GM23338 (cell line): ENCODE results near the gene VSX1.

Source experiments
- CREB1 ChIP-seq: fragments of 250-450 bp; sonication (Bioruptor Pico); IDR thresholded peaks from 2 replicates; pipeline ENCODE4 v1.5.0; 2020; ENCODE audit warnings: low read depth, mild to moderate bottlenecking, moderate library complexity
- EZH2 ChIP-seq: fragments of 200-600 bp; sonication (generic); IDR thresholded peaks from one replicate; pipeline ENCODE4 v1.8.0; 2017; ENCODE audit warnings: antibody characterized with exemption, mild to moderate bottlenecking, low read depth; ENCODE audit not compliant: unreplicated experiment
- JUNB ChIP-seq: IDR thresholded peaks from one replicate; pipeline ENCODE4 v1.6.1; 2016; ENCODE audit warnings: antibody characterized with exemption; ENCODE audit not compliant: unreplicated experiment
- ZNF331 ChIP-seq: fragments of 250-450 bp; sonication (Bioruptor Pico); IDR thresholded peaks from 2 replicates; pipeline ENCODE4 v1.5.0; 2020; ENCODE audit warnings: low read depth, mild to moderate bottlenecking, moderate library complexity
- TF ChIP-seq, protein P1 (sequence below): IDR thresholded peaks from one replicate; pipeline ENCODE4 v1.6.1; 2018; ENCODE audit warnings: antibody characterized with exemption; ENCODE audit not compliant: unreplicated experiment
- TF ChIP-seq, protein P2 (sequence below), 2 experiments: fragments of 200-600 bp in 1 of 2; sonication (generic) in 1 of 2; conservative IDR thresholded peaks; 2 replicates each; pipeline versions ENCODE4 v1.5.1 to v1.6.1; 2016 to 2017; ENCODE audit warnings: antibody characterized with exemption in 2 of 2, low read depth in 2 of 2, mild to moderate bottlenecking in 2 of 2, moderate library complexity in 1 of 2

DNA sequence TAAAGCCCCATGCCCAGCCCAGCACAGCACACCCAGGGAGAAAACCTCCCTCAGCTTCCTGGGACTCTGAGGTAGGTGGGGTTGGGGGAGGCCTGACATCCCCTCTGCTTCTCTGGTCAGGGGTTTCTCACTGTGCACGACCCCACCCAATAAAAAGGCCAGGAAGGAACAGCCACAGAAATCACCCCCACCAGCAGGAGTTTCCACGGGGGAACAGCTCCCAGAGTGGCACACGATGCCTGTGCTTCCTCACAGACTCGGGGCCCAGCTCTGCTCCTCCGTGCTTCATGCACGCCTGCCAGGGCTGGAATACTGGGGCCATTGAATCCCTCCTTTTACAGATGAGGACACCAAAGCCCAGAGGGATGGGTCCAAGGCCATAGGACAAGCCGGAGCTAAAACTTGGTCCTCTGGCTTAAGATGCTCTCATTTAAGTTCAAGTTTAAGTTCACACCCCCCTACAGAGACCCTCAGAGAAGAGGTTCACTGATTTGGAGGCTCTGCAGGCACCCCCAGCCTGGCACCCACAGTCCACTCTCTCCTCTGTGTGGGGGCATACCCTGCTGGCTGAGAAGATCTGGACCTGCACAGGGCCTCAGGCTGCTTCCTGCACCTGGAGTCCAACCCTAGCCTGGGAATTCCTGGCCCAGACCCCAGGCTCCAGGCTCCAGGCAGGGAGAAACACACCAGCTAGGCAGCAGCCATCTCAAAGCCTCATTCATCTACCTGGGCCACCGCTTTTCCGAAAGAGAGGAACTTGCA is 38.3 kb downstream of the VSX1 start:
- TF ChIP-seq, protein P1, sequence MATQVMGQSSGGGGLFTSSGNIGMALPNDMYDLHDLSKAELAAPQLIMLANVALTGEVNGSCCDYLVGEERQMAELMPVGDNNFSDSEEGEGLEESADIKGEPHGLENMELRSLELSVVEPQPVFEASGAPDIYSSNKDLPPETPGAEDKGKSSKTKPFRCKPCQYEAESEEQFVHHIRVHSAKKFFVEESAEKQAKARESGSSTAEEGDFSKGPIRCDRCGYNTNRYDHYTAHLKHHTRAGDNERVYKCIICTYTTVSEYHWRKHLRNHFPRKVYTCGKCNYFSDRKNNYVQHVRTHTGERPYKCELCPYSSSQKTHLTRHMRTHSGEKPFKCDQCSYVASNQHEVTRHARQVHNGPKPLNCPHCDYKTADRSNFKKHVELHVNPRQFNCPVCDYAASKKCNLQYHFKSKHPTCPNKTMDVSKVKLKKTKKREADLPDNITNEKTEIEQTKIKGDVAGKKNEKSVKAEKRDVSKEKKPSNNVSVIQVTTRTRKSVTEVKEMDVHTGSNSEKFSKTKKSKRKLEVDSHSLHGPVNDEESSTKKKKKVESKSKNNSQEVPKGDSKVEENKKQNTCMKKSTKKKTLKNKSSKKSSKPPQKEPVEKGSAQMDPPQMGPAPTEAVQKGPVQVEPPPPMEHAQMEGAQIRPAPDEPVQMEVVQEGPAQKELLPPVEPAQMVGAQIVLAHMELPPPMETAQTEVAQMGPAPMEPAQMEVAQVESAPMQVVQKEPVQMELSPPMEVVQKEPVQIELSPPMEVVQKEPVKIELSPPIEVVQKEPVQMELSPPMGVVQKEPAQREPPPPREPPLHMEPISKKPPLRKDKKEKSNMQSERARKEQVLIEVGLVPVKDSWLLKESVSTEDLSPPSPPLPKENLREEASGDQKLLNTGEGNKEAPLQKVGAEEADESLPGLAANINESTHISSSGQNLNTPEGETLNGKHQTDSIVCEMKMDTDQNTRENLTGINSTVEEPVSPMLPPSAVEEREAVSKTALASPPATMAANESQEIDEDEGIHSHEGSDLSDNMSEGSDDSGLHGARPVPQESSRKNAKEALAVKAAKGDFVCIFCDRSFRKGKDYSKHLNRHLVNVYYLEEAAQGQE = no peak
- TF ChIP-seq, protein P2, sequence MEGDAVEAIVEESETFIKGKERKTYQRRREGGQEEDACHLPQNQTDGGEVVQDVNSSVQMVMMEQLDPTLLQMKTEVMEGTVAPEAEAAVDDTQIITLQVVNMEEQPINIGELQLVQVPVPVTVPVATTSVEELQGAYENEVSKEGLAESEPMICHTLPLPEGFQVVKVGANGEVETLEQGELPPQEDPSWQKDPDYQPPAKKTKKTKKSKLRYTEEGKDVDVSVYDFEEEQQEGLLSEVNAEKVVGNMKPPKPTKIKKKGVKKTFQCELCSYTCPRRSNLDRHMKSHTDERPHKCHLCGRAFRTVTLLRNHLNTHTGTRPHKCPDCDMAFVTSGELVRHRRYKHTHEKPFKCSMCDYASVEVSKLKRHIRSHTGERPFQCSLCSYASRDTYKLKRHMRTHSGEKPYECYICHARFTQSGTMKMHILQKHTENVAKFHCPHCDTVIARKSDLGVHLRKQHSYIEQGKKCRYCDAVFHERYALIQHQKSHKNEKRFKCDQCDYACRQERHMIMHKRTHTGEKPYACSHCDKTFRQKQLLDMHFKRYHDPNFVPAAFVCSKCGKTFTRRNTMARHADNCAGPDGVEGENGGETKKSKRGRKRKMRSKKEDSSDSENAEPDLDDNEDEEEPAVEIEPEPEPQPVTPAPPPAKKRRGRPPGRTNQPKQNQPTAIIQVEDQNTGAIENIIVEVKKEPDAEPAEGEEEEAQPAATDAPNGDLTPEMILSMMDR (conservative IDR thresholded peaks at IDR 0.05; ENCODE audit: low read depth in 2 of 2) = no peak
- no peak for TF ChIP-seq EZH2
- no peak for TF ChIP-seq ZNF331
- TF ChIP-seq CREB1 = no peak
- TF ChIP-seq JUNB = no peak
